Prostate gland (tissue), 2 donors: Measurements from ENCODE around the gene AKAP10.

Source experiments
- CTCF ChIP-seq, 4 experiments: fragments of 200-600 bp in 2 of 4; fragments of 450-650 bp in 2 of 4; sonication (generic) in 2 of 4; IDR thresholded peaks; 1 replicate in 3 of 4; 2 replicates in 1 of 4; pipeline ENCODE4 v1.5.1; 2016 to 2019; ENCODE audit warnings: antibody characterized with exemption in 4 of 4, mild to moderate bottlenecking in 2 of 4, moderate library complexity in 2 of 4
- POLR2A ChIP-seq: fragments of 450-650 bp; IDR thresholded peaks from one replicate; pipeline ENCODE4 v1.6.1; 2016; ENCODE audit warnings: antibody characterized with exemption, mild to moderate bottlenecking

GRCh38 chr17:20010099-20010863, 32.7 kb upstream of the AKAP10 start:
- TF ChIP-seq CTCF (IDR thresholded peaks at IDR 0.05) (peak in 2 of 4 experiments; percentile 9 to 24), POLR2A (no peak)
